Measurements from ENCODE around the gene NLGN3. TPM values are rescaled to one million over a fixed set of nuclear protein-coding genes. Genes with fewer than 3 reads are reported as not detected.
A peak's percentile ranks its signal among the peaks of the same experiment; 100 is the strongest.

Gene NLGN3
- under 1 TPM; 0.52 to 0.97 TPM for total RNA-seq
- long read RNA-seq, partial matches to known transcripts: 1 of 1 reads
- long read RNA-seq, other reads (novel, unspliced or antisense): 0 of 1 reads

GRCh38 chrX:71144651-71145050, at the start of gene NLGN3:
NLGN3 (plus strand) TSS chrX:71144841; CDS start chrX:71147750, 2,909 bp downstream.
- ATAC-seq (peak; percentile 3 to 7), DNase-seq (no peak)
- intact Hi-C loops (cut with DNase I): no loop called here

- DNase-seq (no peak), ATAC-seq (no peak)
- intact Hi-C loops (cut with DNase I): loop anchor here in 1 of 2 donors (5.0 kb wide), 1 partner anchor 82 kb away; no protein-coding TSS in a partner anchor
Observed at GRCh38 chrX:71095033-71095432, 49.6 kb upstream of the NLGN3 start.

GRCh38 chrX:71095555-71095980, 49.1 kb upstream of the NLGN3 start, which contains the start of gene FOXO4:
FOXO4 (plus strand) TSS chrX:71095851; CDS start chrX:71096529, 678 bp downstream.
- intact Hi-C loops (cut with DNase I): loop anchor here in 1 of 2 donors (5.0 kb wide), 1 partner anchor 82 kb away; no protein-coding TSS in a partner anchor
- peak; percentile 93 for DNase-seq
- peak; percentile 96 to 97 for ATAC-seq

GRCh38 chrX:71095981-71096759, 48.5 kb upstream of the NLGN3 start:
- no peak for DNase-seq

GRCh38 chrX:71096760-71097032, 47.9 kb upstream of the NLGN3 start:
- DNase-seq (no peak), ATAC-seq (no peak)

More at GRCh38 chrX:71095981-71096759, 48.5 kb upstream of the NLGN3 start:
- intact Hi-C loops (cut with DNase I): loop anchor here in 1 of 2 donors (5.0 kb wide), 1 partner anchor 81 kb away; no protein-coding TSS in a partner anchor
- ATAC-seq: peak; percentile 83 to 88

GRCh38 chrX:71098302-71098701, 46.3 kb upstream of the NLGN3 start:
- ATAC-seq (no peak), DNase-seq (peak; percentile 62)
- intact Hi-C loops (cut with DNase I): loop anchor here in 1 of 2 donors (5.0 kb wide), 1 partner anchor 79 kb away; no protein-coding TSS in a partner anchor

More at GRCh38 chrX:71096760-71097032, 47.9 kb upstream of the NLGN3 start:
- intact Hi-C loops (cut with DNase I): loop anchor here in 1 of 2 donors (5.0 kb wide), 1 partner anchor 81 kb away; no protein-coding TSS in a partner anchor

GRCh38 chrX:71098951-71099506, 45.6 kb upstream of the NLGN3 start:
- no peak for ATAC-seq
- no peak for DNase-seq
- intact Hi-C loops (cut with DNase I): loop anchor here in 1 of 2 donors (5.0 kb wide), 1 partner anchor 78 kb away; no protein-coding TSS in a partner anchor

GRCh38 chrX:71099736-71100135, 44.9 kb upstream of the NLGN3 start:
- intact Hi-C loops (cut with DNase I): loop anchor here in 1 of 2 donors (5.0 kb wide), 1 partner anchor 78 kb away; no protein-coding TSS in a partner anchor
- DNase-seq (no peak), ATAC-seq (no peak)

GRCh38 chrX:71100581-71101505, 43.8 kb upstream of the NLGN3 start:
- ATAC-seq: no peak
- no peak for DNase-seq
- intact Hi-C loops (cut with DNase I): no loop called here

GRCh38 chrX:71102292-71102691, 42.3 kb upstream of the NLGN3 start:
- ATAC-seq (no peak), DNase-seq (no peak)
- intact Hi-C loops (cut with DNase I): no loop called here

GRCh38 chrX:71103110-71103983, 41.3 kb upstream of the NLGN3 start:
- DNase-seq (no peak), ATAC-seq (peak; percentile 36 to 41)
- intact Hi-C loops (cut with DNase I): no loop called here

GRCh38 chrX:71105628-71106027, 39.0 kb upstream of the NLGN3 start:
- DNase-seq (no peak), ATAC-seq (no peak)
- intact Hi-C loops (cut with DNase I): no loop called here

- no peak for ATAC-seq
- intact Hi-C loops (cut with DNase I): no loop called here
- DNase-seq: no peak
Observed at GRCh38 chrX:71106427-71106826, 38.2 kb upstream of the NLGN3 start, which contains the start of gene CXorf65. CXorf65 (minus strand) TSS chrX:71106740; CDS start chrX:71106556, 184 bp downstream.

GRCh38 chrX:71107245-71107644, 37.4 kb upstream of the NLGN3 start:
- DNase-seq: no peak

GRCh38 chrX:71107762-71108360, 36.8 kb upstream of the NLGN3 start:
- intact Hi-C loops (cut with DNase I): no loop called here
- DNase-seq: no peak
- no peak for ATAC-seq

More at GRCh38 chrX:71107245-71107644, 37.4 kb upstream of the NLGN3 start:
- intact Hi-C loops (cut with DNase I): no loop called here
- ATAC-seq: no peak

GRCh38 chrX:71109051-71109450, 35.6 kb upstream of the NLGN3 start:
- DNase-seq (no peak), ATAC-seq (no peak)
- intact Hi-C loops (cut with DNase I): no loop called here

GRCh38 chrX:71111141-71111843, 33.3 kb upstream of the NLGN3 start, which contains the start of gene IL2RG:
IL2RG (minus strand) TSS chrX:71111577; CDS start chrX:71111539, 38 bp downstream.
- ATAC-seq (peak in 1 of 2 donors; percentile 82), DNase-seq (no peak)

More at GRCh38 chrX:71111141-71111843, 33.3 kb upstream of the NLGN3 start, which contains the start of gene IL2RG:
- intact Hi-C loops (cut with DNase I): no loop called here
